OCI-LY7 (cell line): ENCODE measurements around the gene DBI. TPM values are rescaled to one million over a fixed set of nuclear protein-coding genes. Genes with fewer than 3 reads are reported as not detected.

Source experiments
- BruUV-seq: library from RNA; stranded (reverse); fragments of 400-500 nt; replicated peaks from 2 replicates; lab custom pipeline; 2021; lab: Mats Ljungman, UMichigan
- CTCF ChIA-PET: fragments of 300-600 bp; sonication (Branson Sonifier 250); formaldehyde crosslinking; loops from one replicate; lab custom pipeline; 2022; ENCODE audit warnings: antibody characterized with exemption; ENCODE audit not compliant: unreplicated experiment; lab: Charles Lee
- POLR2A ChIA-PET: fragments of 300-600 bp; sonication (Branson Sonifier 250); formaldehyde crosslinking; loops from one replicate; lab custom pipeline; 2022; ENCODE audit warnings: antibody characterized with exemption; lab: Charles Lee
- DNase-seq: peaks from one replicate; pipeline ENCODE4 v3.0.0-alpha.2; 2015; ENCODE audit warnings: low spot score
- H2AFZ ChIP-seq: fragments of 200-600 bp; sonication (generic), shearing (Covaris generic); 2 replicates; pipeline ENCODE4 v1.6.1; 2014; ENCODE audit warnings: mild to moderate bottlenecking, antibody characterized with exemption, low read length, moderate library complexity
- H3K27ac ChIP-seq: fragments of 200-600 bp; sonication (generic); 2 replicates; pipeline ENCODE4 v1.5.1; 2014; ENCODE audit warnings: mixed run types, low read depth, mild to moderate bottlenecking, moderate library complexity, low read length, inconsistent platforms; ENCODE audit not compliant: poor library complexity, severe bottlenecking
- H3K36me3 ChIP-seq: fragments of 200-600 bp; sonication (generic); 2 replicates; pipeline ENCODE4 v1.6.1; 2014; ENCODE audit warnings: mild to moderate bottlenecking, antibody characterized with exemption, low read length, moderate library complexity, mixed read lengths; ENCODE audit not compliant: insufficient read depth
- H3K4me1 ChIP-seq: fragments of 200-600 bp; sonication (generic); 2 replicates; pipeline ENCODE4 v1.5.1; 2014; ENCODE audit warnings: mild to moderate bottlenecking, low read length; ENCODE audit not compliant: insufficient read depth, poor library complexity, severe bottlenecking
- H3K4me2 ChIP-seq: fragments of 200-600 bp; sonication (generic); 2 replicates; pipeline ENCODE4 v1.6.1; 2014; ENCODE audit warnings: mild to moderate bottlenecking, low read length
- H3K4me3 ChIP-seq: fragments of 200-600 bp; sonication (generic); 2 replicates; pipeline ENCODE4 v1.5.1; 2014; ENCODE audit warnings: mild to moderate bottlenecking, low read depth, low read length; ENCODE audit not compliant: poor library complexity, severe bottlenecking
- H3K79me2 ChIP-seq: fragments of 200-600 bp; sonication (generic); 2 replicates; pipeline ENCODE4 v1.6.1; 2016; ENCODE audit warnings: low read depth, mild to moderate bottlenecking, low read length, moderate library complexity, mixed read lengths; ENCODE audit not compliant: insufficient read depth
- H3K9me2 ChIP-seq: fragments of 200-600 bp; sonication (generic); 2 replicates; pipeline ENCODE4 v1.6.1; 2016; ENCODE audit warnings: mild to moderate bottlenecking, low read length, mixed read lengths; ENCODE audit not compliant: insufficient read depth
- H3K9me3 ChIP-seq: fragments of 200-600 bp; sonication (generic); 2 replicates; pipeline ENCODE4 v1.6.1; 2014; ENCODE audit warnings: mild to moderate bottlenecking, mixed run types, low read length, mixed read lengths
- H4K20me1 ChIP-seq: fragments of 200-600 bp; sonication (generic); 2 replicates; pipeline ENCODE4 v1.6.1; 2014; ENCODE audit warnings: mild to moderate bottlenecking, antibody characterized with exemption, low read length, moderate library complexity, mixed read lengths; ENCODE audit not compliant: insufficient read depth
- CTCF ChIP-seq: fragments of 200-600 bp; sonication (generic); conservative IDR thresholded peaks from 2 replicates; pipeline ENCODE4 v1.5.1; 2014; ENCODE audit warnings: mild to moderate bottlenecking, antibody characterized with exemption, low read length, moderate library complexity, mixed read lengths
- EZH2phosphoT487 ChIP-seq: fragments of 200-600 bp; sonication (generic); IDR thresholded peaks from 2 replicates; pipeline ENCODE4 v1.6.1; 2018; ENCODE audit warnings: low read depth, borderline replicate concordance, mild to moderate bottlenecking, mixed run types, antibody characterized with exemption, low read length, moderate library complexity, mixed read lengths
- intact Hi-C: fragments of 100-400 bp; cut with micrococcal nuclease; formaldehyde crosslinking; loops from one replicate; pipeline ENCODE4 v1.10.0; 2022; ENCODE audit not compliant: unreplicated experiment
- total RNA-seq, 2 experiments: library from RNA; depleted of rRNA in 1 of 2; stranded (reverse); fragments of >200 nt in 1 of 2; shearing (Covaris generic) in 1 of 2; gene quantifications; 2 replicates each; pipeline ENCODE4 v1.2.3, GENCODE V29; 2014 to 2022

Gene DBI
- total RNA-seq, 2 experiments from 2014 or later, result 293 to 309 TPM

DNA sequence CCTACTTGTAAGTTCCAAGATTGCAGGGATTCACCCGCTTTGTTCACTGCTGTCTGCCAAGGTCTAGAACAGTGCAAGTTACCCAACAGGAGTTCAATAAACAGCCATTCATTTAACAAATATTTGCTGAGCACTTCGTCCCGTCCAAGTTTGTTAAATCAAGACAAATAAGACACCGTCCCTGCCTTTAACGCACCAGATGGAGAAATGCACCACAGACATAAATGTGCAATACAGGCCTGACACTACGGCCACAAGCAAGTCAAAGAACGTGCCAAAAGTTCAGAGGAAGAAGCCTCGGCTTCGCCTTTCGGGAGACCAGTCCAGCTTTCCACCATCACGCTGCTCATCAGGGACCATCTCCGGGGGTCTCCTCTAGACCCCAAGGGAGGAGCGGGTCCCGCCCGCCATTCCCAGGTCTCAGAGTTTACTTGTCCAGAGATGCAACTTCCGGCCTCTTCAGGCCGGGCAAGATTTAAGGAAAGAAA lies 572 bp upstream of the DBI start:
- H3K4me2 ChIP-seq, result peak overlapping the region; percentile 82
- POLR2A ChIA-PET, result interaction anchor here (0.8 to 6.5 kb wide), 7 partner anchors 11 to 54 kb away, joined by 3 to 124 read pairs (median 4); no protein-coding TSS in a partner anchor
- peaks cover 16% of the 10 kb centered on the region; the same call in 1 of the 2 replicates for H4K20me1 ChIP-seq
- H3K4me1 ChIP-seq, result peaks cover 45% of the 10 kb centered on the region
- peak overlapping the region; percentile 43; the same call in 1 of the 2 replicates for H2AFZ ChIP-seq
- DNase-seq, result peak; percentile 45
- peak overlapping the region; percentile 77 for H3K27ac ChIP-seq
- peaks cover 47% of the 10 kb centered on the region for H3K79me2 ChIP-seq
- H3K4me3 ChIP-seq, result peak overlapping the region; percentile 92
- H3K36me3 ChIP-seq, result peaks cover 38% of the 10 kb centered on the region
- intact Hi-C loops, result loop anchor here (1.0 to 10.0 kb wide), 4 partner anchors 55 to 1311 kb away; no protein-coding TSS in a partner anchor
- no peaks in the 10 kb centered on the region for H3K9me2 ChIP-seq
- BruUV-seq, result TSS peak; percentile 89
- no peaks in the 10 kb centered on the region for H3K9me3 ChIP-seq
- CTCF ChIA-PET, result interaction anchor here (0.9 to 1.3 kb wide), 2 partner anchors 15 to 54 kb away, joined by 4 to 5 read pairs; no protein-coding TSS in a partner anchor
- TF ChIP-seq CTCF (no peak), EZH2phosphoT487 (no peak)

DNA sequence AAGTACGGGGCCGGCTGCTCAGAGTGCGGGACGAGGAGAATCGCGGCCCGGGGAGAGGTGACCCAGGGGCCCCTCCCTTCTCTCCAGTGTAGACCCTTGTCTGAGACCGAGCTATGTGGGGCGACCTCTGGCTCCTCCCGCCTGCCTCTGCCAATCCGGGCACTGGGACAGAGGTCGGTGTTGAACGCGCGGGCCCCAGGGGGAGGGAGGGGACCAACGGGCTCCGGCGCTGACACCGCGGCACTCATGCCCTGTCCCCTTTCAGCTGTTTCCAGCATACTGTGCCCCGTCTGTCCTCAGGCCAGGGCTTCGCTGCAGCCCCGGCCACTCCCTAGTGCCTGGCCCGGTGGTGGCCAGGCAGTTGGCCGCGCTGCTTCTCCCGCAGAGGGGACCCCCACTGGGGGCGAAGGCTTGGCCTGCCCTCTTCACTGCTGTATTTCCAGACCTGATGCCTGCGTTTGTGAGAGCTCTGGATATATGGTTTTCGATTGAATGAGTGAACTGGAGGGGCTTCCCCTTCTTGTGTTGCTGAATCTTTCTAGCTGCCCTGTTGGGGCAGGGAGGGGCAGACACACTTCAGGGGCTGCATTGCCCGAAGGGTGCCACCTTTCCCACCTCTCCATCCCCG lies 809 bp downstream of the DBI start:
- Histone ChIP-seq H3K4me2 (peak overlapping the region; percentile 85), H3K36me3 (peaks cover 51% of the 10 kb centered on the region), H3K9me3 (no peaks in the 10 kb centered on the region), H3K9me2 (no peaks in the 10 kb centered on the region), H3K4me3 (peak overlapping the region; percentile 92), H4K20me1 (peaks cover 16% of the 10 kb centered on the region; the same call in 1 of the 2 replicates), H3K4me1 (peaks cover 32% of the 10 kb centered on the region), H2AFZ (no peak overlapping the region), H3K27ac (peak overlapping the region; percentile 64), H3K79me2 (peaks cover 47% of the 10 kb centered on the region)
- no peak for TF ChIP-seq EZH2phosphoT487
- TF ChIP-seq CTCF, result no peak
- ChIA-PET POLR2A (interaction anchor here (0.8 to 6.5 kb wide), 11 partner anchors 14 to 65 kb away, joined by 3 to 124 read pairs (median 3); no protein-coding TSS in a partner anchor), CTCF (interaction anchor here (0.6 to 1.3 kb wide), 3 partner anchors 17 to 55 kb away, joined by 3 to 5 read pairs (median 4); no protein-coding TSS in a partner anchor)
- peak; percentile 65 for DNase-seq
- intact Hi-C loops, result loop anchor here (5.0 to 10.0 kb wide), 3 partner anchors 485 to 1313 kb away; no protein-coding TSS in a partner anchor
- no TSS peak for BruUV-seq
